ENCODE results near the gene MSLN. TPM values are rescaled to one million over a fixed set of nuclear protein-coding genes. Genes with fewer than 3 reads are reported as not detected.

MSLN gene
- total RNA-seq (2014; rRNA removed; shearing (Covaris generic)) = 0.14 and 1.8 TPM in 2 replicates

- DNase-seq (ENCODE audit: low spot score) = no peak
- in situ Hi-C loops (cut with HindIII; ENCODE audit: low sequenced_read_pairs) = no loop called here
Measured at GRCh38 chr16:760545-761343, at the start of gene MSLN. Gene MSLN (plus strand): TSS chr16:760734. CDS start chr16:762681, 1,947 bp downstream.

- in situ Hi-C loops (cut with HindIII; ENCODE audit: low sequenced_read_pairs) = loop anchor here (10.0 to 25.0 kb wide), 2 partner anchors 151 to 264 kb away; partner anchors contain the start of gene LMF1
- DNase-seq (ENCODE audit: low spot score) = no peak
Measured at GRCh38 chr16:711084-711483, 49.5 kb upstream of the MSLN start.

GRCh38 chr16:711548-712320, 48.8 kb upstream of the MSLN start:
- peak; percentile 78 for DNase-seq (ENCODE audit: low spot score)
- in situ Hi-C loops (cut with HindIII; ENCODE audit: low sequenced_read_pairs) = loop anchor here (10.0 to 25.0 kb wide), 2 partner anchors 151 to 263 kb away; partner anchors contain the start of gene LMF1

- peak; percentile 63 for DNase-seq (ENCODE audit: low spot score)
- in situ Hi-C loops (cut with HindIII; ENCODE audit: low sequenced_read_pairs) = loop anchor here (10.0 to 25.0 kb wide), 2 partner anchors 150 to 262 kb away; partner anchors contain the start of gene LMF1
Measured at GRCh38 chr16:712740-713250, 47.7 kb upstream of the MSLN start.

GRCh38 chr16:714079-714478, 46.5 kb upstream of the MSLN start:
- in situ Hi-C loops (cut with HindIII; ENCODE audit: low sequenced_read_pairs) = loop anchor here (10.0 to 25.0 kb wide), 2 partner anchors 148 to 261 kb away; partner anchors contain the start of gene LMF1
- no peak for DNase-seq (ENCODE audit: low spot score)

- in situ Hi-C loops (cut with HindIII; ENCODE audit: low sequenced_read_pairs) = loop anchor here (10.0 to 25.0 kb wide), 2 partner anchors 147 to 260 kb away; partner anchors contain the start of gene LMF1
- DNase-seq (ENCODE audit: low spot score) = peak; percentile 85
Measured at GRCh38 chr16:714558-715476, 45.7 kb upstream of the MSLN start, which contains the start of gene METRN. Gene METRN (plus strand): TSS chr16:715118. CDS start chr16:715290, 172 bp downstream.

GRCh38 chr16:715477-716199, 44.9 kb upstream of the MSLN start:
- in situ Hi-C loops (cut with HindIII; ENCODE audit: low sequenced_read_pairs) = loop anchor here (10.0 to 25.0 kb wide), 2 partner anchors 147 to 259 kb away; partner anchors contain the start of gene LMF1
- no peak for DNase-seq (ENCODE audit: low spot score)

GRCh38 chr16:716200-716568, 44.4 kb upstream of the MSLN start:
- peak; percentile 80 for DNase-seq (ENCODE audit: low spot score)
- in situ Hi-C loops (cut with HindIII; ENCODE audit: low sequenced_read_pairs) = loop anchor here (10.0 to 25.0 kb wide), 2 partner anchors 146 to 259 kb away; partner anchors contain the start of gene LMF1

- in situ Hi-C loops (cut with HindIII; ENCODE audit: low sequenced_read_pairs) = loop anchor here (10.0 to 25.0 kb wide), 2 partner anchors 145 to 258 kb away; partner anchors contain the start of gene LMF1
- no peak for DNase-seq (ENCODE audit: low spot score)
Measured at GRCh38 chr16:716768-717325, 43.7 kb upstream of the MSLN start.

GRCh38 chr16:717450-718245, 42.9 kb upstream of the MSLN start:
- DNase-seq (ENCODE audit: low spot score) = no peak
- in situ Hi-C loops (cut with HindIII; ENCODE audit: low sequenced_read_pairs) = loop anchor here (10.0 to 25.0 kb wide), 2 partner anchors 145 to 257 kb away; partner anchors contain the start of gene LMF1

GRCh38 chr16:718389-718788, 42.1 kb upstream of the MSLN start:
- in situ Hi-C loops (cut with HindIII; ENCODE audit: low sequenced_read_pairs) = loop anchor here (10.0 to 25.0 kb wide), 2 partner anchors 144 to 256 kb away; partner anchors contain the start of gene LMF1
- no peak for DNase-seq (ENCODE audit: low spot score)

GRCh38 chr16:718922-719321, 41.6 kb upstream of the MSLN start:
- DNase-seq (ENCODE audit: low spot score) = no peak
- in situ Hi-C loops (cut with HindIII; ENCODE audit: low sequenced_read_pairs) = loop anchor here (10.0 to 25.0 kb wide), 2 partner anchors 143 to 256 kb away; partner anchors contain the start of gene LMF1

- in situ Hi-C loops (cut with HindIII; ENCODE audit: low sequenced_read_pairs) = loop anchor here (10.0 to 25.0 kb wide), 2 partner anchors 142 to 255 kb away; partner anchors contain the start of gene LMF1
- no peak for DNase-seq (ENCODE audit: low spot score)
Measured at GRCh38 chr16:719815-720446, 40.6 kb upstream of the MSLN start.

GRCh38 chr16:720447-720989, 40.0 kb upstream of the MSLN start:
- peak; percentile 77 for DNase-seq (ENCODE audit: low spot score)
- in situ Hi-C loops (cut with HindIII; ENCODE audit: low sequenced_read_pairs) = loop anchor here (25.0 kb wide), 1 partner anchor 142 kb away; no protein-coding TSS in a partner anchor

GRCh38 chr16:720990-721764, 39.4 kb upstream of the MSLN start, which contains the start of gene ANTKMT:
Gene ANTKMT (plus strand): TSS chr16:721146. CDS start chr16:721275, 129 bp downstream.
- DNase-seq (ENCODE audit: low spot score) = peak; percentile 81
- in situ Hi-C loops (cut with HindIII; ENCODE audit: low sequenced_read_pairs) = loop anchor here (25.0 kb wide), 1 partner anchor 141 kb away; no protein-coding TSS in a partner anchor

Measured in G401 (cell line).